ENCODE measurements around the gene PEA15. TPM values are rescaled to one million over a fixed set of nuclear protein-coding genes. Genes with fewer than 3 reads are reported as not detected.

The PEA15 gene
- polyA plus RNA-seq, 3 donors: 86.8 to 117 (median 99.7) TPM

DNA sequence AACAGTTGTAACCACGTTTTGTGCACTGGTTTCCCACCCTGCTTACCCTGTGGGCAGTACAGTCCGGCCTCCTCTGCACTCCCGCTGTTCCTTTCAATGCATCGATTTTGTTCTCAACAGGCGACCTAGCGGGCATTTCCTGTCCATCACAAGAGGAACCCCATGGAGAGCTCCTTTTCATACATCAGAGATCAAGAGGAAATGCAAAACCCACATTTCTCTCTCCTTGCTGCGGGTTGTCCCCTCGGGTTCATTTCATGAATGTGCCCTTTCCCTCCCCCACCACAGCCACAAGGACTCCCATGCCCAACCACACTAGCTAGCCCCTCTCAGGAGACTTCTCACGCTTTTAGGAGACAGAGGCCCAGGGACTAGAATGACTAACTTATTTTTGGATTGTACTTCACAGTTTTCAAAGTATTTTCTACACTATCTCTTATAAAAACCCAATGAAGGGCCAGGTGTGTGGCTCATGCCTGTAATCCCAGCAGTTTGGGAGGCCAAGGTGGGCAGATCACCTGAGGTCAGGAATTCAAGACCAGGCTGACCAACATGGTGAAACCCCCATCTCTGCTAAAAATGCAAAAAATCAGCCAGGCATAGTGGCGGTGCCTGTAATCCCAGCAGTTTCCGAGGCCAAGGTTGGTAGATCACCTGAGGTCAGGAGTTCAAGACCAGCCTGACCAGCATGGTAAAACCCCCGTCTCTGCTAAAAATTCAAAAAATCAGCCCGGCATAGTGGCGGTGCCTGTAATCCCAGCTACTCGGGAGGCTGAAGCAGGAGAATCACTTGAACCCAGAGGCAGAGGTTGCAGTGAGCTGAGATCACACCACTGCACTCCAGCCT, 35.4 kb upstream of the PEA15 start:
- DNase-seq (ENCODE audit: extremely low read depth in 1 of 11, low read depth in 9 of 11, low spot score in 4 of 11): no peak

DNA sequence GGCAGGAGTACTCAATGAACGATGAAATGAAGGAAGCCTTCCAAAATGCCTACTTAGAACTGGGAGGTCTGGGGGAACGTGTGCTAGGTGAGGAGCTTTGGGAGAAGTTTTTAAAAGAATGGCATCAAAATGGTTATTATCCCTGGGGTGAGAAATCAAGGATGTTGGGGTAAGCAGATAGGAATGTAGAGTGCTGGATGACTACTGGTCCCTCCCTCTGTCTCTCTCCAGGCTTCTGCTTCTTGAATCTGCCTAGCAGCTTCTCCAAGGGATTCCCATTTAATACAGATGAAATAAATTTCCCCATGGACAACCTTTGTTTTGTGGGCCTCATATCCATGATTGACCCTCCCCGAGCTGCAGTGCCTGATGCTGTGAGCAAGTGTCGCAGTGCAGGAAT, 33.8 kb upstream of the PEA15 start:
- DNase-seq (ENCODE audit: extremely low read depth in 1 of 11, low read depth in 9 of 11, low spot score in 4 of 11): no peak

DNA sequence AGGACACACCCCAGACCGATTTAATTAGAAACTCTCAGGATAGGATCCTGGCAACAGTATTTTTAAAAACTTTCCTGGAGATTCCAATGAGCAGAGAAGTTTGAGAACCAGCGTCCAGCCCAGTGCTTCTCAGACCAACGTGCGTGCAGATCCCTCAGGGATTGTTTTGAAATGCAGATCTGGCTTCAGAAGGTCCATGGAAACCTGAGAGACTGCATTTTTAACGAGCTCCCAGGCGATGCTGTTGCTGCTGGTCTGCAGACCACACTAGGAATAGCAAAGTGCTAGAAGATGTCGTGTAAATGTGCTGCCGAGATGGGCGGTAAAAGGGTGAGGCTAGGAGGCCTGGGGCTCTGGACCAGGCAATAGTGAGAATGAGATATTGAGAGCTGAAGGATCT, 33.2 kb upstream of the PEA15 start:
- no peak for DNase-seq (ENCODE audit: extremely low read depth in 1 of 11, low read depth in 9 of 11, low spot score in 4 of 11)

DNA sequence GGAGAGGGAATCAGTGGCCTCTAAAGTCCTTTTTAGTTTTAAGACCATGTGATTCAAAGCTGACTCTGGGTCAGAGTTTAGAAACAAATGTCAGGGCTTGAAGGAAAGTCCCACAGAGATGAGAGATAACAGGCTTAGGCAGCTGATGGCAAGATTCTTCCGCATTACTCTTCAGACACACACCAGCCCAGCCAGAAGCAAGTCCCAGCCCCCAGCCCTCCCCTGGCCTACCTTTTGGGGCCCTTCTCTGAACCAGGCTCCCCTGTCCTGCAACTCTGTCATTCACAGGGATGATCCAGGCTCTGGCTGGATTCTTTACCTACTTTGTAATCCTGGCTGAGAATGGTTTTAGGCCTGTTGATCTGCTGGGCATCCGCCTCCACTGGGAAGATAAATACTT, 28.0 kb upstream of the PEA15 start:
- no peak for DNase-seq (ENCODE audit: extremely low read depth in 1 of 11, low read depth in 9 of 11, low spot score in 4 of 11)

DNA sequence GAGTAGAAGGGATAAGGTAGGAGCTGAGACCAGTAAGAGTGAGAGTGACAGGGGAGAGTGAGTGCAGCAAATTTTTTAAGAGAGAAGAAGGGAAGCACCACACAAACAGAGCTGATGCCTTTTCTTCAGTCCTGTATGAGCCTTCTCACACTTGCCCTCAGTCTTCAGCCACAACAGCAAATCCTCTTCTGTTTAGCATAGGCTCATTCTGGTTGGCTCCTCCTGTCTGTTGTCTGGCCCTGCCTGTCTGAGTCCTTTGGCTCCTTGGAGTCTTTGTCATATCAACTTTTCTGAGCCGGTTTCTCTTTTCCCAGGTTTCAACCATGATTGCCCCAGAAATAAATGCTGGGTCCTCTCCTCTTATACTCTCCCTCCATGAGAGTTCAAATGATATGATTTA, 27.5 kb upstream of the PEA15 start:
- no peak for DNase-seq (ENCODE audit: extremely low read depth in 1 of 11, low read depth in 9 of 11, low spot score in 4 of 11)

DNA sequence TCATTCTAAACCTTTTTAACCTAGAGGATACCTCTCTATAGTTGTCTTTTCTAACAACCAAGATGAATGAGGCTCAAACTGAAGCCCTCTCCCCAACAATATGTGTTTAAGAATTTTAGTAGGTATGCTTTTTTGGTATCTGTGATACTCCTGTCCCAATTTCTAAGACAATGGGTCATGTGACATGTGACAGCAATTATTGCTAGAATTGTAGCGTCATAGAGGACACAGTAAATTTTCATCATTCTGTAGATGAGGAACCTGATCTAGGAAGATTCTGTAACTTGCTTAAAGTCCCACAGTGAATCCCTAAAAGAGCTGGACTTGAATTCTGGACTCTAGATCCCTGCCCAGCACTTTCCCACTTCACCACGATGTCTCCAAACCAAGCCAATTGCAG, 26.5 kb upstream of the PEA15 start:
- no peak for DNase-seq (ENCODE audit: extremely low read depth in 1 of 11, low read depth in 9 of 11, low spot score in 4 of 11)

DNA sequence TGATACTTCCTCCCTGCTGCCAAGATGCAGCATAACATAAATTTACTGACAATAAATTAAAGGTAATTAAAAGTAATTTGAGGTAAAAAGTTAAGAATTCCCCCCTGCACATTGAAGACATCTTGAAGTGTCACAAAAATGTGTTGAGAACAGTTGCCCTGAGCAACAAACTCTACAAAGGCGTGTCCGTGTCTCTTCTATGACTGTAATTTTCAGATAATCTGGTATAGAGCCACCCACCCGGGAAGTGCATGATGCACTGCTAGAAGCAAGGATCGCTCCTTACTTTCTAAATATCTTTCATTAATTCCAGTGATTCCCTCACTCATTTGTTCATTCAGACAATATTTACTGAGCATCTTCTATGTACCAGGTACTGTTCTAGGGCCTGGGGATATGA, 25.8 kb upstream of the PEA15 start:
- no peak for DNase-seq (ENCODE audit: extremely low read depth in 1 of 11, low read depth in 9 of 11, low spot score in 4 of 11)

DNA sequence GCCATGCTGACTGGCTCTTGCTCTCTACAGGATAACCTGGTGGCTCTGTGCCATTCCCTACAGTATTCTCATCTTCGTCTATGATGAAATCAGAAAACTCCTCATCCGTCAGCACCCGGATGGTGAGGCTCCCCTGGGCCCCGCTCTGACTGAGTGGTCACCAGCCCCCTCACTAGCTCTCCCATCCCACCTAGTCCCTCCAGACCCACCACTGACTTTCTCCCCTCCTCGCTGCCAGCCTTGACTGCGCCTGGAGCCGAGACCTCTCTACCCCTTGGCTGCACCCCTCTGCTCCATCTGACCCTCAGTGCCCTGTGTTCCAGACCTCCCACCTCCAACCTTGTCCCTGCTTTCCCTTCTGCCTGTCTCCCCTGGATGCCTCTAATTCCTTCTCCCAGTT, 18.9 kb upstream of the PEA15 start:
- no peak for DNase-seq (ENCODE audit: extremely low read depth in 1 of 11, low read depth in 9 of 11, low spot score in 4 of 11)

DNA sequence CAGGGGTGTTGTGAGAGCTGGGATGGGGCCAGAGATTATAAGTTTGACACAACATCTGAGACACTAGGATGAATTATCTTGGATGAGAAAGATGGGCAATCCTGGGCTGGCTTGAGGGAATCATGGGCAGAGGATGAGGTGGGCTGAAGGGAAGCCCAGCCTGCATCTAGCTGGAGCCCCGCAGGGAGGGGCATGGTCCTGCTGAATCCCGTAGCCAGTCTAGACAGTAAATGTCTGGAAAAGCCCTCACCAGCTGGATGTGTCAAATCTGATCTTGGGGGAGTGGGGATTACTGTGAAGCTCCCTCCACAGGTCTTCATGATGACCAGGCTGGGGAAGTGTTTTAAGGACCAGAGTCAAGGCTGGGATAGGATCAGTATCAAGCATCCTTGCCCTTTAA, 18.5 kb upstream of the PEA15 start:
- no peak for DNase-seq (ENCODE audit: extremely low read depth in 1 of 11, low read depth in 9 of 11, low spot score in 4 of 11)

DNA sequence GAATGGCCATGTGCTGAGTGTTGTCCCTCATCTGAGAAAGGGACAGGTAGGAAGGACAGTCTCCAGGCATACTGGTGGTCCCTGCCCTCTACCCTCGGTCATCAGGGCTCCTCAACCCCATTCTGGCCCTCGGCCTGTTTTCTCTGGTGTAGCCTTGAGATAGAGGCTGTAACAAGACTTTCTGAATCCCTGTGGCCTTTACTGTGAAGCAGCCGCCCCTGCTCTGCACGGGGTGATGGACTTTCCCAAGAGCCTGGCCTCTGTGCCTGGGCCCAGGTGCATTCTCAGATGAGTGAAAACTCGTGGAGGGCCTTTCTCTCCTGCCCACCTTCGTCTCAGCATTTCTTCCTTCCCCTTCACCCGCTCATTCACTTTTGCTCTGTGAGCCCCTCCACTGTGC, 17.8 kb upstream of the PEA15 start:
- DNase-seq (ENCODE audit: extremely low read depth in 1 of 11, low read depth in 9 of 11, low spot score in 4 of 11): no peak

DNA sequence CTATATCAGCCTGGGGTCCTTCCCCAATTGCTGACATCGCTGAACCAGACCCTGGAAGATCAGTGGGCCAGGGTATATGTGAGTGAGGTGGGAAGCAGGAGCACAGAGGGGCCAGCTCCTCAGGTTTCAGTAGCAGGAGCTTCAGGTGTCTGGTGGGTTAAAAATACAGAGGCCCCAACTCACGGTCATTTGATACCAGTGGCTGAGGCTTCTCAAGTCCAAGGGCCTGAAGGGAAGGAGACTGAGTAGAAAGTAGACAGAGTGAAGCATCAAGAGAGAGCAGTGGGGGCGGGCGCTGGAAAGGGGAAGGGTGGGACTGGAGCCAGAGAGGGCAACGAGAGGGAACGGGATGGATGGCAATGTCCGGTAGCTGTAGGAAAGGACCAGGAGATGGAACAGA, 16.8 kb upstream of the PEA15 start:
- no peak for DNase-seq (ENCODE audit: extremely low read depth in 1 of 11, low read depth in 9 of 11, low spot score in 4 of 11)

DNA sequence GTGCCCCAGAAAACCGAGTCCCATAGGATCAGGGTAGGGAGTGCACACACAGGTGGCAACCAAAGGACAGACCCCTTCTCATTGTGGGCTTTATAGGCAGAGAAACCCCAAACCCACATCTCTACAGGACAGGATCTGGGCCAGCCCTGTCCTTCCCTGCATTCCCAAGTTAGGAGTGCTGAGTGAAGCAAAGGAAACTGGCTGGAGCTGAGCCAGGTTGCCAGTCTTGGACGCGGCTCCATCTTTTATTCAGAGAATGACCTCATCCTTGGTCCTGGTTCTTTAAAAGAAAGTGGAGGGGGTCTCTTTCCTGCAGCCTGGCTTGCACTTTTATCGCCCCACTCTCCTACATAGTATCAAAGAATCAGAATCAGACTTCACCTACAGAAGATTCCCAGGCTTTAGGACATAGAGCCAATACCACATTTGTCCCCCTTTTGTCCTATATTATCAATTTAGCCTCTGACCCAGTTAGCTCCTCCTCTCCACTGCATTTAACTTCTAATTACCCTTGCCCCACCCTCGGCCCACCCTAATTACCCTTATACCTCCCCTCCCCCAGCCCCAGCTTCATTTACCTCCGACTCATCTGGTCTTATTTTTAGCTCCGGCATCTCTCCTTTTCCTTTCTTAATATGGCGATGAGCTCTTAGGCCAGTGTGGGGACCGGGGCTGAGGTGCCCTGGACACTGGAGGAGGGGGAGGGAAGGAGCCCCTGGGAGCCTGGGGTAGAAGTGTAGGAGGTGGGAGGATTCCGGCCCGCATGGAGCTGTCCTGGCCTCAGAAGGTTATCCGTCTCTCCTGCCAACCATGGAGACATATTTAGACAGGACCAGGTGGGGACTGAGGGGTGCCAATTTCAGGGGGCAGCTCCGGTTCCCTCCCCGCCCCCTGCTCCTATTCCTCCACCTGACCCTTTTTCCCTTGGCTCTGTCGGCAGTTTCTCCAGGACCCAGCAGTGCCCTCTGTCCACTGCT, 15.2 kb upstream of the PEA15 start, which contains the start of gene CASQ1:
Gene CASQ1 (plus strand): TSS at position 927 of the 977 bp plus-strand sequence. CDS start 177 bp downstream, outside the sequence.
- DNase-seq (ENCODE audit: extremely low read depth in 1 of 11, low read depth in 9 of 11, low spot score in 4 of 11): no peak

DNA sequence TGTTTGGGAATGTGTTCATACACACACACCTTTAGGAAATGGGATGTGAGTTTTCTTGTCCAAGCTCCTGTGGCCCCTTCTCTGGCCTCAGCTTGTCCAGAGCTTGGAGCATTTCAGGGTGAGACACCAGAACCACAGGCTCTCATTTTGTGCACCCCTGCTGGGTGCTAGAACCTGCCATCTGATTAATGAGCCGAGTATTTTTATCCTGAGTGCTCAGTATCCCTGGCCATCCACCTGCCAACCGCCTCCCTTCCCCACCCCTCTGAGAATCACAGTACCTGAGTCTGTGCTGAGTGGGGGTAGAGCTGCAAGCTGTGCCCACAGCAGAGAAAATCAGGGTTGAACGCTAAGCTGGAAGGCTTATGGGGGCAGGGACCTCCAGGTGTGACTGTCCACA, 13.4 kb upstream of the PEA15 start:
- DNase-seq (ENCODE audit: extremely low read depth in 1 of 11, low read depth in 9 of 11, low spot score in 4 of 11): no peak

DNA sequence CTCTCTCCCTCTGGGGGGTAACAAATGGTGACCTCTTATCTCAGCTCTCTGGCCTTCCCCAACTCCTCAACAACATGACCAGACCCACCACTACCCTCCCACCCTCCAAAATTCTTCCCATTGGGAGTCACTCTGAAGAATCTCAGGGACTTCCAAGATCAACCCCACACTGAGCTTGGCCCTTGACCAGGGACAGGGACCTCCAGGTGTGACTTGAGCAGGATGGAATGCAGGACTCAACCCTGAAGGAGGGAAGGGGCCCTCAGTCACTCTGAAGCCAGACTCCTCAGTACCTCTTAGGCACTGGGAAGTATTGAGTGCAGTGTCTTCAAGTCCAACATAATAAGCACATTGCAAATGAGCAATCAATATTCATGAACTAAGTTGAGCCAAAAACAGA, 12.9 kb upstream of the PEA15 start:
- no peak for DNase-seq (ENCODE audit: extremely low read depth in 1 of 11, low read depth in 9 of 11, low spot score in 4 of 11)

DNA sequence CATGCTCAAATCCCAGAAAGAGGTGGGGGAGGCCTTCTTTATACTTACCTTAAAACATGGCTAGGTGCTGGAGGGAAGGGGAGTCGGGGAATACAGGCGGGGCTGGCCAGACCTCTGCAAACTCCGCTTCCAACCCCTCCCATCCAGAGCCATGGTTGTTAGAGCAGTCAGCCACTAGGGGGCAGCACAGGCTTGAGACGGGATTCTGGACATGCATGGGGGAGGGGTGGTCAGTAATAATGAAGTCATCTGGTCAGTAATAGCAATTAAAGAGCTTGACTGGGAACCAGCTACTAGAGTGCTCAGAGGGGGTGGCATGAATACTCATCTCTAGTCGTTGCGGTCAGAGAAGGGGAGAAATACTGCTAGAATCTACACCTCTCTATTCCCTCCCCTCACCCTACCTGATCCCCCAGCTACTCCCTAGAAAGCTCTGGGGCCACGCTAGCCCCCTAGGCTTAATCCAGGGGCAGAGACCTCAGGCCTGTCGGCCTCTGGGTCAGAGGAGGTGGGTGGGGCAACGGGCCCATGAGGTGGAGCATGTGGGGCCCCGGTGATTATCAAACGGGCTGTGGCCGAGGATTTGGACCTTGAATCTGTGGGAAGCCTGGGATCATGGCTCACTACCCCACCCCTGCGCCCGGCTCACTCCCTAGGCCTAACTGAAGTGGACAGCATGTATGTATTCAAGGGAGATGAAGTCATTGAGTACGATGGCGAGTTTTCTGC, 11.9 kb upstream of the PEA15 start:
- peak; percentile 70 to 89 (median 83) for DNase-seq (ENCODE audit: extremely low read depth in 1 of 11, low read depth in 9 of 11, low spot score in 4 of 11)

DNA sequence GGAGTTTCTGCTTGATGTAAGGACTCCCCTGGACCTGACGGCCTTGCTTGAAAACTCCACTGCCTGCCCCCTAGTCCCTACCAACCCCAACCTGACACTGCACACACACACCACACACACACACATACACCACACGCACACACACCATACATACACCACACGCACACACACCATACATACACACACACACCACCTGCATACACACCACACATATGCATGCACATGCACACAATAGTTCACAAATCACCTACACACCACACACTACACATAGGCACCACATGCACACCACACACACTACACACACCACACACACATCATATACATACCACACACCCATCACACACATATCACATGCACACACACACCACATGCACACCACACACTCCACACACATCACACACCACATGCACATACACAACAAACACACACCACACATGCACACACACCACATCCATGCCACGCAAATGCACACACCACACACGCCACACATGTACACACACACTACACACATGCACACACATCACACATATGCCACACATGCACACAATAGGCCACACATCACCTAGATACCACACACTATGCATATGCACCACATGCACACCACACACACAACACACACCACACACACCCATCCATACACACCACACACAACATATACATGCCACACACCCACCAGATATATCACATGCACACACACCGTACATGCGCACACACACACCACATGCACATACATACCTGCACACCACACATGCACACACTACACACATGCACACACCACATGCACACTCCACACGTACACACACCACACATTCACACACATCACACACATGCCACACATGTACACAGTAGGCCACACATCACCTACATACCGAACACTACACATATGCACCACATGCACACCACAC, 11.1 kb upstream of the PEA15 start:
- no peak for DNase-seq (ENCODE audit: extremely low read depth in 1 of 11, low read depth in 9 of 11, low spot score in 4 of 11)

DNA sequence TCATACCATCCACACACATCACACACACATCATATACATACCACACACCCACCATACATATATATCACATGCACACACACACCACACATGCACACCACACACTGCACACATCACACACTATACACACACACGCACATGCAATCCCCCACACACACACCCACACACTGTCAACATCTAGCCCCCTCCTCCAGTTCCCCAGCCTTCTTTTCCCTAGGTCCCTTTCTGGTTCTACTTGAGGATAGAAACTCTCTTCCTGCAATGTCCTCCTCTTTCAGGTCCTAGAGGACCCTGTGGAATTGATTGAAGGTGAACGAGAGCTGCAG, 10.5 kb upstream of the PEA15 start:
- no peak for DNase-seq (ENCODE audit: extremely low read depth in 1 of 11, low read depth in 9 of 11, low spot score in 4 of 11)

DNA sequence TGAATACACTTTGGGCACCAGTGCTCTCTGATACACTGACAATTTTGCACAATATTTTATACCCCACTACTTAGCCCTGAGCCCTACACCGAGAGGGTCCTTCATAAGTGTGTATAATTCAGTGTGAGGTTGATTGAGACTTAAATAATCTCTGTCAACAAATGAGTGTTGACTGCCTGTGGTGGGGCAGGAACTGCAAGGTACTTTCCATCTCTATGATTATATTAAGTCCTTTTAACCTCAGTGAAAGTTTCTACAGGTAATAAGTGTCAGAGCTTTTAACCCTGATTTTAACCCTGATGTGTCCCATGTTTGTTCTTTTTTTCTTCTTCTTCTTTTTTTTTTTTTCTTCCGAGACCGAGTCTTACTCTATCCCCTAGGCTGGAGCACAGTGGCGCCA, 9.0 kb upstream of the PEA15 start:
- DNase-seq (ENCODE audit: extremely low read depth in 1 of 11, low read depth in 9 of 11, low spot score in 4 of 11): no peak

DNA sequence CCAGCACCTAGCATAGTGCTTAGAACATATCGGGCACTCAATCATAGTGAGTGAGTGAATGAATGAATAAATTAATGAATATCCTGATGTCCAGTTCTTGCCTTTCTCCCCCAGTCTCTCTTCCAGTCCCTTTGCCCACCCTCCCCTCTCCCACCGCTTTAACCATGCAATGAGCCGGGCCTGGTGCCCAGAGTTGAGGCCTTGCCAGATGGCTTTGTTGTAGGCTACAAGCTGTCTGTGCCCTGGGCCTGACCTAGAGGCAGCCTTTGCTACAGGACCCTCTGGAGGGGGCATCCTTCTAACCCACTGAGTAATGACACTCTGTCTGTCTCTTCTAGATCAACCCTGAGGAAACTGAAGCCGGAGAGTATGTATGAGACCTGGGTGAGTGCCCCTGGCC, 8.0 kb upstream of the PEA15 start:
- DNase-seq (ENCODE audit: extremely low read depth in 1 of 11, low read depth in 9 of 11, low spot score in 4 of 11): no peak
